A673 (cell line): ENCODE measurements around the gene TOR1B. TPM values are rescaled to one million over a fixed set of nuclear protein-coding genes. Genes with fewer than 3 reads are reported as not detected.

Experiments used
- Bru-seq: library from RNA; stranded (reverse); fragments of 400-500 nt; gene quantifications from one replicate; lab custom pipeline; 2021; lab: Mats Ljungman, UMichigan
- BruChase-seq, 2 experiments: library from RNA; stranded (reverse); fragments of 400-500 nt; gene quantifications; one replicate each; lab custom pipeline; 2021; lab: Mats Ljungman, UMichigan
- BruUV-seq: library from RNA; stranded (reverse); fragments of 400-500 nt; replicated peaks from 2 replicates; lab custom pipeline; 2021; lab: Mats Ljungman, UMichigan
- CTCF ChIA-PET: fragments of 300-600 bp; sonication (Branson Sonifier 250); formaldehyde crosslinking; loops from one replicate; lab custom pipeline; 2022; ENCODE audit warnings: antibody characterized with exemption; lab: Charles Lee
- POLR2A ChIA-PET: fragments of 300-600 bp; sonication (Branson Sonifier 250); formaldehyde crosslinking; loops from one replicate; lab custom pipeline; 2022; ENCODE audit warnings: antibody characterized with exemption; ENCODE audit not compliant: low non-redundant PET; lab: Charles Lee
- DNase-seq: peaks from one replicate; pipeline ENCODE4 v3.0.0-alpha.2; 2015; ENCODE audit warnings: low spot score
- H3K27ac ChIP-seq: fragments of 200-600 bp; sonication (generic); 2 replicates; pipeline ENCODE4 v1.5.1; 2016; ENCODE audit warnings: mixed run types, low read depth, mild to moderate bottlenecking, mixed read lengths, antibody characterized with exemption, low read length; ENCODE audit not compliant: poor library complexity, severe bottlenecking
- H3K27me3 ChIP-seq: fragments of 200-600 bp; sonication (generic); replicated peaks from 2 replicates; pipeline ENCODE4 v1.6.1; 2017; ENCODE audit warnings: mixed run types, low read depth, mild to moderate bottlenecking, mixed read lengths, antibody characterized with exemption, low read length; ENCODE audit not compliant: insufficient read depth, poor library complexity
- H3K36me3 ChIP-seq: fragments of 200-600 bp; sonication (generic); 2 replicates; pipeline ENCODE4 v1.6.1; 2016; ENCODE audit warnings: mixed run types, mild to moderate bottlenecking, mixed read lengths, antibody characterized with exemption, low read length; ENCODE audit not compliant: insufficient read depth, poor library complexity, severe bottlenecking
- H3K4me1 ChIP-seq: fragments of 200-600 bp; sonication (generic); 2 replicates; pipeline ENCODE4 v1.6.1; 2017; ENCODE audit warnings: mixed run types, mild to moderate bottlenecking, mixed read lengths, antibody characterized with exemption, low read length; ENCODE audit not compliant: insufficient read depth, poor library complexity, severe bottlenecking
- H3K4me3 ChIP-seq: fragments of 200-600 bp; sonication (generic); 2 replicates; pipeline ENCODE4 v1.5.1; 2016; ENCODE audit warnings: low read depth, mixed run types, mild to moderate bottlenecking, mixed read lengths, low read length; ENCODE audit not compliant: poor library complexity, severe bottlenecking
- H3K9me3 ChIP-seq: fragments of 200-600 bp; sonication (generic); 2 replicates; pipeline ENCODE4 v1.6.1; 2016; ENCODE audit warnings: mixed run types, low read depth, mild to moderate bottlenecking, mixed read lengths, antibody characterized with exemption, low read length; ENCODE audit not compliant: poor library complexity, severe bottlenecking
- EZH2 ChIP-seq: fragments of 200-600 bp; sonication (generic); IDR thresholded peaks from 2 replicates; pipeline ENCODE4 v1.6.1; 2017; ENCODE audit warnings: borderline replicate concordance, low read depth, mild to moderate bottlenecking, mixed read lengths, antibody characterized with exemption, low read length; ENCODE audit not compliant: poor library complexity, severe bottlenecking
- intact Hi-C: fragments of 100-400 bp; cut with micrococcal nuclease; formaldehyde crosslinking; loops from one replicate; pipeline ENCODE4 v1.10.0; 2022; ENCODE audit not compliant: unreplicated experiment
- long read RNA-seq: library from polyadenylated mRNA; stranded (forward); transcript quantifications from one replicate; pipeline ENCODE4 v2.0.0, GENCODE V29; 2022
- total RNA-seq: library from RNA; stranded (reverse); gene quantifications from 2 replicates; pipeline ENCODE4 v1.2.3, GENCODE V29; 2021
- TF ChIP-seq, protein P1 (sequence below): fragments of 300-800, 200-600 bp; sonication (generic); conservative IDR thresholded peaks from 2 replicates; pipeline ENCODE4 v1.5.1; 2017; ENCODE audit warnings: low read depth, mild to moderate bottlenecking, antibody characterized with exemption, low read length, moderate library complexity, mixed read lengths

TOR1B gene, protein sequence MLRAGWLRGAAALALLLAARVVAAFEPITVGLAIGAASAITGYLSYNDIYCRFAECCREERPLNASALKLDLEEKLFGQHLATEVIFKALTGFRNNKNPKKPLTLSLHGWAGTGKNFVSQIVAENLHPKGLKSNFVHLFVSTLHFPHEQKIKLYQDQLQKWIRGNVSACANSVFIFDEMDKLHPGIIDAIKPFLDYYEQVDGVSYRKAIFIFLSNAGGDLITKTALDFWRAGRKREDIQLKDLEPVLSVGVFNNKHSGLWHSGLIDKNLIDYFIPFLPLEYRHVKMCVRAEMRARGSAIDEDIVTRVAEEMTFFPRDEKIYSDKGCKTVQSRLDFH
- total RNA-seq (47.6 and 50.0 TPM in 2 replicates), Bru-seq, nascent RNA (percentile 83 among the genes with signal in this experiment), BruChase-seq, experiment 1, labeled RNA remaining after a 2-hour chase (percentile 93 among the genes with signal in this experiment), BruChase-seq, experiment 2, labeled RNA remaining after a 6-hour chase (percentile 94 among the genes with signal in this experiment)
- long read RNA-seq, transcript TOR1B-201 (5 exons, 2,769 nt), result major isoform, 45 of 82 reads
- long read RNA-seq, partial matches to known transcripts, result 3 of 82 reads
- long read RNA-seq, other reads (novel, unspliced or antisense), result 33 of 82 reads

DNA sequence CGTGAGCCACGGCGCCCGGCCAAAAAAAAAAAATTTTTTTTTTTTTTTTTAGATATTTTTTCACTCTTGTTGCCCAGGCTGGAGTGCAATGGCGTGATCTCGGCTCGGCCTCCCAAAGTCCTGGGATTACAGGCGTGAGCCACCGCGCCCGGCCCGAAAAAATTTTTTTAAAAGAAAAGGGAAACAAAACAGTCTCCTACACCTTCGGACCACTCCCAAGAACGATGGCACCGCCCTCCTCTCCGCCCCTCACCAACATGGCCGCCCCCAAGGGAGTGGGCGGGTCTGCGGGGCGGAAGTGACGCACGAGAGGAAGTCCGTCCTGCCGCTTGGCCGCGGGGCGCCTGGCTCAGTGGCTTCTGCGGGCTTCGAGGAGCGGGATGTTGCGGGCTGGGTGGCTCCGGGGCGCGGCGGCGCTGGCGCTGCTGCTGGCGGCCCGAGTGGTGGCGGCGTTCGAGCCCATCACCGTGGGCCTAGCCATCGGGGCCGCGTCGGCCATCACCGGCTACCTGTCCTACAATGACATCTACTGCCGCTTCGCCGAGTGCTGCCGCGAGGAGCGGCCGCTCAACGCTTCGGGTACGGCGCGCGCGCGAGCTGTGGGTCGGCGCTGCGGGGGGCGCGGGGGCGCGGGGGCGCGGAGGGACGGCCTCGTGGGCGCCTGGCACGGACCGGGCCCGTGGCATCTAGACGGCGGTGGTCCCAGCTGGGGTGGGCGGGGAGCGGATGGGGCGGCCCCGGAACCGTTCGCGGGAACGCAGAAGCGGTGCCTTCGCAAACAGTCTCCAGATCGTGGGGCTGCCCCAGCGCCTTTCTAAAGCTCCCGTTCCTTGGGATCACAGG is at the start of gene TOR1B:
TSS of gene TOR1B (plus strand) at position 352 of the 843 bp plus-strand sequence. CDS start at position 381, 29 bp downstream.
- intact Hi-C loops, result loop anchor here (10.0 kb wide), 1 partner anchor 162 kb away; no protein-coding TSS in a partner anchor
- H3K36me3 ChIP-seq, result peaks cover 18% of the 10 kb centered on the region
- peak within 1 kb of the TSS; percentile 85 for H3K27ac ChIP-seq
- no peaks in the 10 kb centered on the region for H3K9me3 ChIP-seq
- TF ChIP-seq, protein P1, sequence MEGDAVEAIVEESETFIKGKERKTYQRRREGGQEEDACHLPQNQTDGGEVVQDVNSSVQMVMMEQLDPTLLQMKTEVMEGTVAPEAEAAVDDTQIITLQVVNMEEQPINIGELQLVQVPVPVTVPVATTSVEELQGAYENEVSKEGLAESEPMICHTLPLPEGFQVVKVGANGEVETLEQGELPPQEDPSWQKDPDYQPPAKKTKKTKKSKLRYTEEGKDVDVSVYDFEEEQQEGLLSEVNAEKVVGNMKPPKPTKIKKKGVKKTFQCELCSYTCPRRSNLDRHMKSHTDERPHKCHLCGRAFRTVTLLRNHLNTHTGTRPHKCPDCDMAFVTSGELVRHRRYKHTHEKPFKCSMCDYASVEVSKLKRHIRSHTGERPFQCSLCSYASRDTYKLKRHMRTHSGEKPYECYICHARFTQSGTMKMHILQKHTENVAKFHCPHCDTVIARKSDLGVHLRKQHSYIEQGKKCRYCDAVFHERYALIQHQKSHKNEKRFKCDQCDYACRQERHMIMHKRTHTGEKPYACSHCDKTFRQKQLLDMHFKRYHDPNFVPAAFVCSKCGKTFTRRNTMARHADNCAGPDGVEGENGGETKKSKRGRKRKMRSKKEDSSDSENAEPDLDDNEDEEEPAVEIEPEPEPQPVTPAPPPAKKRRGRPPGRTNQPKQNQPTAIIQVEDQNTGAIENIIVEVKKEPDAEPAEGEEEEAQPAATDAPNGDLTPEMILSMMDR, result no peak
- no peak for TF ChIP-seq EZH2
- BruUV-seq, result no TSS peak
- POLR2A ChIA-PET, result interaction anchor here (0.6 to 0.7 kb wide), 2 partner anchors 107 to 1108 kb away, joined by 3 to 4 read pairs; no protein-coding TSS in a partner anchor
- peak within 1 kb of the TSS; percentile 91 for H3K4me3 ChIP-seq
- H3K27me3 ChIP-seq, result no peaks in the 10 kb centered on the region
- H3K4me1 ChIP-seq, result peaks cover 26% of the 10 kb centered on the region
- CTCF ChIA-PET, result interaction anchor here (0.6 kb wide), 2 partner anchors 20 to 692 kb away, joined by 3 read pairs; partner anchors contain the start of gene PTPA
- peak; percentile 97 for DNase-seq

DNA sequence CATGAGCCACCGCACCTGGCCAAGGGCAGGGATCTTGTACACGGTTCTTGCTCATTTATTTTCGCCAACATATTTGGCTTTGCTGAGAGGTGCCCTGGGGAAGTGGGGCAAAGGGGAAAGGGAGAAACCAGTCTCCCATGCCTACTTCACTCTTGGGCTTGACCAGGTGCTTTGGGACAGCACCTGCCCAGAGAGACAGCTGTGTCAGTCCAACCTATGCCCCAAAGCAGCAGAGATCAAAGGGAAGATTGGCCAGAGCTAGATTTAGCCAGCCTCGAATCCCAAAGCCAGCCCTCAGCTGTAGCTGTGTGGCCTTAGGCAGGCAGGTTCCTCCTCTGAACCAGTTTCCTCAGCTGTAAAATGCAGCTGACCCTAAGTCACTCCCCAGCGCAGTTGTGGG is 47.8 kb upstream of the TOR1B start:
- CTCF ChIA-PET, result interaction anchor here (2.0 kb wide), 1 partner anchor 17 kb away, joined by 12 read pairs; no protein-coding TSS in a partner anchor
- POLR2A ChIA-PET, result no interaction called here
- intact Hi-C loops, result no loop called here
- H3K36me3 ChIP-seq, result no peaks in the 10 kb centered on the region
- H3K4me1 ChIP-seq, result peaks cover 4% of the 10 kb centered on the region
- H3K9me3 ChIP-seq, result no peaks in the 10 kb centered on the region
- no peak overlapping the region for H3K4me3 ChIP-seq
- BruUV-seq, result no TSS peak
- TF ChIP-seq, protein P1, result no peak
- no peak for TF ChIP-seq EZH2
- H3K27ac ChIP-seq, result no peak overlapping the region
- no peaks in the 10 kb centered on the region for H3K27me3 ChIP-seq
- no peak for DNase-seq

DNA sequence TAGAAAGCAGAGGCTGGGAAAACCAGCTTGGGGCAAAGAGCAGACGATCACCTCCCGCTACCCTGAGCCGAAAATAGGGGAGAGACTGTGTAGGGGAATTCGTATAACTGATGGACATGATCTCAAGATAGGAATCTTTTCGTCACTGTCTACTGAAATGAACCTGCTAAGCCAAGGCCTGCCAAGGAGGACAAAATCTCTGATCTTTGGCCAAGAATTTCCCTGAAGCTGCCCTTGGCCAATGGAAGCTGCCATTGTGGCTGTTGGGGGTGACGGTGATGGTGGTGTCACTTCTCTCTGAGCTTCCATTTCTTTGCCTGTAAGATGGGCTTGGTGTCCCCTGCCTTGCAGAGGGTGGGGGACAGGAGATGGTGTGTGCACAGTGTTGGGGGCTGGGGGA is 46.8 kb upstream of the TOR1B start:
- TF ChIP-seq EZH2, result no peak
- TF ChIP-seq, protein P1, result no peak
- Histone ChIP-seq H3K27me3 (no peaks in the 10 kb centered on the region), H3K9me3 (no peaks in the 10 kb centered on the region), H3K36me3 (no peaks in the 10 kb centered on the region), H3K27ac (no peak overlapping the region), H3K4me3 (no peak overlapping the region), H3K4me1 (peaks cover 4% of the 10 kb centered on the region)
- POLR2A ChIA-PET, result no interaction called here
- intact Hi-C loops, result no loop called here
- CTCF ChIA-PET, result interaction anchor here (2.0 kb wide), 1 partner anchor 18 kb away, joined by 12 read pairs; no protein-coding TSS in a partner anchor
- no peak for DNase-seq
- BruUV-seq, result no TSS peak
